Osteoblast (primary cell): ENCODE results near the gene ZNF304. TPM values are rescaled to one million over a fixed set of nuclear protein-coding genes. Genes with fewer than 3 reads are reported as not detected.

Experiments used
- DNase-seq: peaks from one replicate; pipeline ENCODE4 v3.0.0; 2011; ENCODE audit warnings: low spot score, mixed read lengths; ENCODE audit not compliant: insufficient read length; ENCODE audit errors: missing footprints
- H2AFZ ChIP-seq: 2 replicates; pipeline ENCODE4 v1.6.0; 2011; ENCODE audit warnings: mild to moderate bottlenecking, low read length
- H3K27ac ChIP-seq: 2 replicates; pipeline ENCODE4 v1.5.1; 2011; ENCODE audit warnings: mild to moderate bottlenecking, low read depth, low read length, moderate library complexity
- H3K27me3 ChIP-seq: 2 replicates; pipeline ENCODE4 v1.6.0; 2012; ENCODE audit warnings: mild to moderate bottlenecking, control low read depth, inconsistent platforms, low read length, moderate library complexity; ENCODE audit not compliant: insufficient read depth
- H3K36me3 ChIP-seq: 2 replicates; pipeline ENCODE4 v1.5.1; 2011; ENCODE audit warnings: mild to moderate bottlenecking, low read length, control low read depth, moderate library complexity; ENCODE audit not compliant: insufficient read depth
- H3K4me1 ChIP-seq: 2 replicates; pipeline ENCODE4 v1.5.1; 2011; ENCODE audit warnings: mild to moderate bottlenecking, low read length, control low read depth, moderate library complexity; ENCODE audit not compliant: insufficient read depth
- H3K4me2 ChIP-seq: 2 replicates; pipeline ENCODE4 v1.6.0; 2011; ENCODE audit warnings: mild to moderate bottlenecking, low read length; ENCODE audit not compliant: insufficient read depth
- H3K4me3 ChIP-seq: fragments of 200-600 bp; sonication (generic); 3 replicates; pipeline ENCODE4 v1.5.1; 2012; ENCODE audit warnings: mild to moderate bottlenecking, low read length, inconsistent platforms; ENCODE audit not compliant: insufficient read depth
- H3K79me2 ChIP-seq: 2 replicates; pipeline ENCODE4 v1.6.0; 2012; ENCODE audit warnings: mild to moderate bottlenecking, low read length, control low read depth, inconsistent platforms; ENCODE audit not compliant: insufficient read depth
- H3K9me3 ChIP-seq: 2 replicates; pipeline ENCODE4 v1.5.1; 2011; ENCODE audit warnings: low read depth, low read length, control low read depth
- H4K20me1 ChIP-seq: 2 replicates; pipeline ENCODE4 v1.6.0; 2012; ENCODE audit warnings: mild to moderate bottlenecking, low read length, control low read depth; ENCODE audit not compliant: insufficient read depth
- total RNA-seq: library from RNA; depleted of rRNA; stranded (reverse); fragments of >200 nt; gene quantifications from 2 replicates; pipeline ENCODE4 v1.2.3, GENCODE V29; 2012
- TF ChIP-seq, protein P1 (sequence below): IDR thresholded peaks from 2 replicates; pipeline ENCODE4 v1.5.1; 2011; ENCODE audit warnings: mild to moderate bottlenecking, low read depth, low read length, moderate library complexity; ENCODE audit errors: extremely low read depth

Gene ZNF304
- total RNA-seq, 1 donor = 11.6 TPM

DNA sequence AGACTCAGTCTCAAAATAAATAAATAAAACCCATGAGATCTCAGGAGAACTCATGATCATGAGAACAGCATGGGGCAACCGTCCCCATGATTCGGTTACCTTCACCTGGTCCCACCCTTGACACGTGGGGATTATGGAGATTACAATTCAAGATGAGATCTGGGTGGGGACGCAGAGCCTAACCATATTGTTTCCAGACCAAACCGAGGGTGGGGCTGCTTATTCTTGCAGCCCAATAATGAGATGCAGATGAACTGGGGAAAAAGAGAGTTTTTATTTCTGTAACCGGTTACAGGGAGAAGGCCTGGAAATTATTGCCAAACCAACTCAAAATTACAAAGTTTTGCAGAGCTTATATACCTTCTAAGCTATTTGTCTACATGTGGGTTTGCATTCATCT, 25.1 kb downstream of the ZNF304 start:
- H3K9me3 ChIP-seq = peaks cover 32% of the 10 kb centered on the region
- no peaks in the 10 kb centered on the region for H3K4me1 ChIP-seq
- peaks cover 48% of the 10 kb centered on the region for H3K36me3 ChIP-seq

DNA sequence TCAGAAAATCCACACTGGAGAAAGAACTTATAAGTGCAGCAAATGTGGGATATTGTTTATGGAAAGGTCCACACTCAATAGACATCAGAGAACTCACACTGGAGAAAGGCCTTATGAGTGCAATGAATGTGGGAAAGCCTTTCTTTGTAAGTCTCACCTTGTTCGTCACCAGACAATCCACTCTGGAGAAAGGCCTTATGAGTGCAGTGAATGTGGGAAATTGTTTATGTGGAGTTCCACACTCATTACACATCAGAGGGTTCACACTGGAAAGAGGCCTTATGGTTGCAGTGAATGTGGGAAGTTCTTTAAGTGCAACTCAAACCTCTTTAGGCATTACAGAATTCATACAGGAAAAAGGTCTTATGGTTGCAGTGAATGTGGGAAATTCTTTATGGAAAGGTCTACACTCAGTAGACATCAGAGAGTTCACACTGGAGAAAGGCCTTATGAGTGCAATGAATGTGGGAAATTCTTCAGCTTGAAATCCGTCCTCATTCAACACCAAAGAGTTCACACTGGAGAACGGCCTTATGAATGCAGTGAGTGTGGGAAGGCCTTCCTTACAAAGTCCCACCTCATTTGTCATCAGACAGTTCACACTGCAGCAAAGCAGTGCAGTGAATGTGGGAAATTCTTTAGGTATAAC, 26.6 kb downstream of the ZNF304 start:
- peaks cover 32% of the 10 kb centered on the region for H3K9me3 ChIP-seq
- H3K79me2 ChIP-seq = no peaks in the 10 kb centered on the region
- H3K36me3 ChIP-seq = peaks cover 34% of the 10 kb centered on the region
- H3K4me3 ChIP-seq = no peak overlapping the region
- H4K20me1 ChIP-seq = no peaks in the 10 kb centered on the region
- H2AFZ ChIP-seq = no peak overlapping the region
- H3K4me2 ChIP-seq = no peak overlapping the region
- no peak for DNase-seq
- no peaks in the 10 kb centered on the region for H3K4me1 ChIP-seq
- TF ChIP-seq, protein P1, sequence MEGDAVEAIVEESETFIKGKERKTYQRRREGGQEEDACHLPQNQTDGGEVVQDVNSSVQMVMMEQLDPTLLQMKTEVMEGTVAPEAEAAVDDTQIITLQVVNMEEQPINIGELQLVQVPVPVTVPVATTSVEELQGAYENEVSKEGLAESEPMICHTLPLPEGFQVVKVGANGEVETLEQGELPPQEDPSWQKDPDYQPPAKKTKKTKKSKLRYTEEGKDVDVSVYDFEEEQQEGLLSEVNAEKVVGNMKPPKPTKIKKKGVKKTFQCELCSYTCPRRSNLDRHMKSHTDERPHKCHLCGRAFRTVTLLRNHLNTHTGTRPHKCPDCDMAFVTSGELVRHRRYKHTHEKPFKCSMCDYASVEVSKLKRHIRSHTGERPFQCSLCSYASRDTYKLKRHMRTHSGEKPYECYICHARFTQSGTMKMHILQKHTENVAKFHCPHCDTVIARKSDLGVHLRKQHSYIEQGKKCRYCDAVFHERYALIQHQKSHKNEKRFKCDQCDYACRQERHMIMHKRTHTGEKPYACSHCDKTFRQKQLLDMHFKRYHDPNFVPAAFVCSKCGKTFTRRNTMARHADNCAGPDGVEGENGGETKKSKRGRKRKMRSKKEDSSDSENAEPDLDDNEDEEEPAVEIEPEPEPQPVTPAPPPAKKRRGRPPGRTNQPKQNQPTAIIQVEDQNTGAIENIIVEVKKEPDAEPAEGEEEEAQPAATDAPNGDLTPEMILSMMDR = no peak
- H3K27me3 ChIP-seq = no peaks in the 10 kb centered on the region
- no peak overlapping the region for H3K27ac ChIP-seq

More for the DNA sequence above, 25.1 kb downstream of the ZNF304 start:
- no peak overlapping the region for H3K27ac ChIP-seq
- TF ChIP-seq, protein P1 = no peak
- H4K20me1 ChIP-seq = no peaks in the 10 kb centered on the region
- no peak for DNase-seq
- H3K4me3 ChIP-seq = no peak overlapping the region
- H3K4me2 ChIP-seq = no peak overlapping the region
- H3K27me3 ChIP-seq = no peaks in the 10 kb centered on the region
- no peak overlapping the region for H2AFZ ChIP-seq
- H3K79me2 ChIP-seq = no peaks in the 10 kb centered on the region

DNA sequence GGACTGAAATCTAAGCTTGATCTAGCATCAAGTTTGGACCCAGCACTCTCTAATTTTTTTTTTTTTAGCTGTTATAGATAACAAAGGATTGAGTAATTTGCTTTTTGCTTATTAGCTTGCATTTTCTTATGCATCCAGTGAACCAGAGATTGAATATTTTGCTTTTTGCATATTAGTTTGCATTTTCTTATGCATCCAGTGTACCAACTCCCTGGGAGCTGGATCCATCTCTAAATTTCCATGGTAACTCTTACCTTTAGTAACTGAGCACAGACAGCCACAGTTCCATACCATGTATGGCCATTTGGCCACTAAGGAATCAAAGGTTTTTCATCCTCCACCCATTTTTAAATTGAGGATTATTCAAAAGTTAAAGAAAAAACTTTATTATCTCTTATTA, 29.9 kb downstream of the ZNF304 start:
- H3K4me3 ChIP-seq = no peak overlapping the region
- H3K4me2 ChIP-seq = no peak overlapping the region
- H2AFZ ChIP-seq = no peak overlapping the region
- H3K27me3 ChIP-seq = no peaks in the 10 kb centered on the region
- no peak overlapping the region for H3K27ac ChIP-seq
- peaks cover 32% of the 10 kb centered on the region for H3K9me3 ChIP-seq
- peaks cover 14% of the 10 kb centered on the region for H3K36me3 ChIP-seq
- TF ChIP-seq, protein P1 = no peak
- no peaks in the 10 kb centered on the region for H3K4me1 ChIP-seq
- no peak for DNase-seq
- H4K20me1 ChIP-seq = no peaks in the 10 kb centered on the region
- H3K79me2 ChIP-seq = no peaks in the 10 kb centered on the region

DNA sequence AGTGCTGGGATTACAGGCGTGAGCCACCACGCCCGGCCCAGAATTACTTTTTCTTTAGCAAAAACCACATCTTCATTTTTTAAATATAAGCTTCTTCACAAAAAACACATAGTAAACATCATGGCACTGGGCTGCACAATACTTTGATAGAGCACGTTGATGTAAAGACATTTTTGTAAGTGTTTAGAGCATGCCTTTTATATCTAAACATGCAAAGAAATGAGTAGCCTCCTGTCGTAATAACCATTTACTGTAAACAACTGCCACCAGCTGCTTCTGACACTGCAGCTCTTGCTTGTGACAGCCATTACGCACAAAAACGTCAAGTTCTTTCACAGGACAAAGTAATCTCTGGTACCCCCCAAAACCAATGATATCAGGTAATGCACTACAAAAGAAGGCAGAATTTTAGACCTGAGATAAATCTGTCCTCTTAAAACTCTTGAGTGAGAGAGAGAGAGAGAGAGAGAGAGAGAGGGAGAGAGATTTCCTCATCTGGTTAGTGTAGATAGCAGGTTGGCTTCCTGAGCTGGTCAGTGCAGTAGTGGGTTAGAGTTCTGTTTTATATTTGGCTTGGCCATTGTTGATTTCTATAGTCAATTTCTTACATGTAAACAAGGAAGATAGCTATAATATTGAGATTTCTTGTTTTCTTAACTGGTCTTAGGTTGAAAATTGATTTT, 31.9 kb downstream of the ZNF304 start:
- Histone ChIP-seq H3K27me3 (no peaks in the 10 kb centered on the region), H3K27ac (no peak overlapping the region), H3K4me2 (no peak overlapping the region), H3K9me3 (peaks cover 19% of the 10 kb centered on the region), H3K79me2 (no peaks in the 10 kb centered on the region), H2AFZ (no peak overlapping the region), H3K4me3 (no peak overlapping the region), H4K20me1 (no peaks in the 10 kb centered on the region), H3K4me1 (no peaks in the 10 kb centered on the region), H3K36me3 (peaks cover 4% of the 10 kb centered on the region)
- TF ChIP-seq, protein P1 = no peak
- DNase-seq = no peak
